Gastroesophageal sphincter (tissue), 4 donors: ENCODE measurements around the gene ARID1B. TPM values are rescaled to one million over a fixed set of nuclear protein-coding genes. Genes with fewer than 3 reads are reported as not detected.

ENCODE experiments used
- ATAC-seq: fragments of 150-250 bp; one replicate; pipeline ENCODE4 v1.9.1; 2016; ENCODE audit warnings: mild to moderate bottlenecking, moderate library complexity
- H3K27ac ChIP-seq, 4 donors: fragments of 200-600 bp; sonication (generic) in 3 of 4; 1 replicate in 3 of 4; 2 replicates in 1 of 4; pipeline ENCODE4 v1.5.1; 2016 to 2019
- H3K27me3 ChIP-seq: fragments of 200-600 bp; sonication (generic); one replicate; pipeline ENCODE4 v1.5.1; 2019
- H3K36me3 ChIP-seq, 2 donors: fragments of 200-600 bp; sonication (generic); one replicate each; pipeline ENCODE4 v1.5.1; 2019; ENCODE audit warnings: control low read depth in 1 of 2
- H3K4me1 ChIP-seq, 3 donors: fragments of 200-600 bp; sonication (generic); 1 replicate in 2 of 3; 2 replicates in 1 of 3; pipeline ENCODE4 v1.5.1; 2016 to 2019; ENCODE audit warnings: control low read depth in 2 of 3
- H3K4me3 ChIP-seq, 2 donors: fragments of 200-600 bp; sonication (generic); one replicate each; pipeline ENCODE4 v1.5.1; 2019; ENCODE audit warnings: mild to moderate bottlenecking in 1 of 2, moderate library complexity in 1 of 2
- H3K9me3 ChIP-seq, 3 donors: fragments of 200-600 bp; sonication (generic); one replicate each; pipeline ENCODE4 v1.5.1; 2017 to 2019; ENCODE audit warnings: control low read depth in 2 of 3
- EP300 ChIP-seq: sonication (generic); formaldehyde crosslinking; IDR thresholded peaks from one replicate; pipeline ENCODE4 v1.6.1; 2017; ENCODE audit warnings: antibody characterized with exemption, mild to moderate bottlenecking
- POLR2A ChIP-seq, 2 donors: fragments of 450-650 bp; IDR thresholded peaks; one replicate each; pipeline ENCODE4 v1.6.1; 2017; ENCODE audit warnings: antibody characterized with exemption in 2 of 2, mild to moderate bottlenecking in 2 of 2, moderate library complexity in 1 of 2
- POLR2AphosphoS5 ChIP-seq: sonication (generic); formaldehyde crosslinking; IDR thresholded peaks from one replicate; pipeline ENCODE4 v1.6.1; 2017; ENCODE audit warnings: antibody characterized with exemption
- WGBS, 2 donors: methylation state at CpG; one replicate each; pipeline ENCODE4 v1.1.5; 2018; ENCODE audit warnings: low coverage in 1 of 2; 5-methylcytosine and 5-hydroxymethylcytosine counted together
- total RNA-seq, 4 donors: library from RNA; depleted of rRNA; stranded (reverse); fragments of >200 nt; gene quantifications; one replicate each; pipeline ENCODE4 v1.1.0, GENCODE V29; 2016
- TF ChIP-seq, protein P1 (sequence below), 4 experiments: fragments of 200-600 bp in 2 of 4; fragments of 450-650 bp in 2 of 4; sonication (generic) in 1 of 4; IDR thresholded peaks; one replicate each; pipeline ENCODE4 v1.5.1; 2017 to 2019; ENCODE audit warnings: antibody characterized with exemption in 4 of 4, mild to moderate bottlenecking in 2 of 4, moderate library complexity in 2 of 4

ARID1B gene
- total RNA-seq, 4 donors from 2014 or later = 40.0 to 106 (median 79.7) TPM

DNA sequence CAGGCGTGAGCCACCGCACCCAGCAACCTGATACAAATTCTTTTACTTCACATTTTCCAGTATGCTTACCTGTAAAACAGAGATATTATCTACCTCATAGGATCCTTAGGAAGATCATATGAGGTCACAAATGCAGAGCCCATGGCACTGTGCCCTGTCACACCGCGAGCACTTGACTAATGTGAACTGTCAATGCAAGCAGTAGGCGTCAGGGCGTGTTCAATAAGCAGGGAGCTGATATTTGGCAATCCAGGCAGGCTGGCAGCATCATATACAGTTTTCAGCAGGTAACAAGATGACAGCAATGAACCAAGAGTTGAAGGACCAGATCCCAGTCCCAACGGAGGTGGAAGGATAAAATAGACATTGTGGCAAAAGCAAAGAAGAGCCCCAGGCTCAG is 14.6 kb upstream of the ARID1B start:
- Histone ChIP-seq H3K9me3 (no peaks in the 10 kb centered on the region), H3K4me1 (no peaks in the 10 kb centered on the region), H3K36me3 (no peaks in the 10 kb centered on the region), H3K4me3 (no peak overlapping the region), H3K27ac (no peak overlapping the region), H3K27me3 (no peaks in the 10 kb centered on the region)
- 71 to 91% methylated on average over 1 to 5 of the region's 7 CpGs for WGBS, 2 donors
- no peak for TF ChIP-seq EP300
- ATAC-seq = no peak

DNA sequence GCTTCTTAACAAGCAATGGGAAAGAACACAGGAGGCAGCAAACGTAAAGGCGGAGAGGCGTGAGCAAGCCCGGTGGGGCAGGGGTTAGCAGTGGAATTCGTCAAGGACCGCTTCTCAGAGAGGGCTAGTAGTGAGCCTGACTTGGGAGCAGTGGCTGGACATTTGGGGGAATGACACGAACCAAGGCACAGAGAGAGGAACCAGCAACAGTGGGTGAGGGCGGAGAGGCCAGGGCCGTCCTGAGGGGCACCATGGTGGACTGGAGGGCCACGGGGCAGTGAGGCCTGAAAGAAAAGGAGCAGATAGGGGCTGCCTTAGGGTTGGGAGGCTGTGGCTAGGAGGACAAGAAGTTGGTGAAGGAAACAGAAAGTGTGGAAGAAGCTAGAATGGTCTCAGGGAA is 12.1 kb upstream of the ARID1B start:
- Histone ChIP-seq H3K27me3 (no peaks in the 10 kb centered on the region), H3K9me3 (no peaks in the 10 kb centered on the region), H3K4me1 (no peaks in the 10 kb centered on the region), H3K4me3 (no peak overlapping the region), H3K36me3 (no peaks in the 10 kb centered on the region), H3K27ac (no peak overlapping the region)
- ATAC-seq = no peak
- no peak for TF ChIP-seq POLR2A (IDR thresholded peaks at IDR 0.05)
- TF ChIP-seq POLR2AphosphoS5 = no peak
- TF ChIP-seq EP300 = no peak
- TF ChIP-seq, protein P1, sequence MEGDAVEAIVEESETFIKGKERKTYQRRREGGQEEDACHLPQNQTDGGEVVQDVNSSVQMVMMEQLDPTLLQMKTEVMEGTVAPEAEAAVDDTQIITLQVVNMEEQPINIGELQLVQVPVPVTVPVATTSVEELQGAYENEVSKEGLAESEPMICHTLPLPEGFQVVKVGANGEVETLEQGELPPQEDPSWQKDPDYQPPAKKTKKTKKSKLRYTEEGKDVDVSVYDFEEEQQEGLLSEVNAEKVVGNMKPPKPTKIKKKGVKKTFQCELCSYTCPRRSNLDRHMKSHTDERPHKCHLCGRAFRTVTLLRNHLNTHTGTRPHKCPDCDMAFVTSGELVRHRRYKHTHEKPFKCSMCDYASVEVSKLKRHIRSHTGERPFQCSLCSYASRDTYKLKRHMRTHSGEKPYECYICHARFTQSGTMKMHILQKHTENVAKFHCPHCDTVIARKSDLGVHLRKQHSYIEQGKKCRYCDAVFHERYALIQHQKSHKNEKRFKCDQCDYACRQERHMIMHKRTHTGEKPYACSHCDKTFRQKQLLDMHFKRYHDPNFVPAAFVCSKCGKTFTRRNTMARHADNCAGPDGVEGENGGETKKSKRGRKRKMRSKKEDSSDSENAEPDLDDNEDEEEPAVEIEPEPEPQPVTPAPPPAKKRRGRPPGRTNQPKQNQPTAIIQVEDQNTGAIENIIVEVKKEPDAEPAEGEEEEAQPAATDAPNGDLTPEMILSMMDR (IDR thresholded peaks at IDR 0.05) = no peak
- WGBS, 2 donors = 93 to 96% methylated on average over 5 to 6 of the region's 10 CpGs

DNA sequence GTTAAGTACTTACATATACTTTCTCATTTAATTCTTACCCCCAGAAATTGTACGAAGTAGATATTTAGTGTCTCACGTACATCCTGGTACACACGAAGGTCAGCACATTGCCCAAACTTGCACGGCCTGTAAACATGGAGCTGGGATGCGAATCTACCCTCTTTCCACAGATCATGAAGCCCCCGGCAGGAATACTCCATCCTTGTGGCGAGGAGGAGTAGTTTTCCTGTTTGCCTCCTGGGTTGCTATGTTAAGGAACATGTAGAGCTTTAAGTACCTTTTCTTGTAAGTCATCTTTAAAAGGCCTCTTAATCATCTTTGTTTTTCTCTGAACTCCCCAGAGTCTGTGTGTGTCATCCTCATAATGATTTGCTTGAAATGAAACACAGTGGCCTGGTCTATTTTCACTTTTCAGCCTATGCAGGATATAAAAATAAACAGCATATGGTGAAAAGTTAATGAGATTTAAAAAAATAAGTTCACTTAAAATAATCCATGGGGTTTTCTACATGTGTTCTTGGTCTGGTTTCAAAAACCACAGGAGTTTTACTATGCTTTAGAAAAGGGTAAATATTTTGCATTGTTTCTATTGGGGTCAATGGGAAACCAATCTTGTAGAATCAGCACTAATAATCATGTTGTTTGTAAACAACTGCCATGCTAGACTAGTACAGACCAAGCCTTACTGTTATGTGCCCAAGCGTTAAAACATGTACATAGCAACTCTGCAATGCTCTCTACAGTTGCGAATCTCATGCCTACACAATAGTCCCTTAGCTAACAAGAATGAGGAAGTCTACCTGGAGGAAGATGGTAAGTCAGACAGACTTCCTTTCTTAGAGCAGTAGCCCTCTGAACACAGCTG is 9.3 kb upstream of the ARID1B start:
- Histone ChIP-seq H3K4me1 (no peaks in the 10 kb centered on the region), H3K9me3 (no peaks in the 10 kb centered on the region), H3K4me3 (no peak overlapping the region), H3K27ac (no peak overlapping the region), H3K27me3 (no peaks in the 10 kb centered on the region), H3K36me3 (no peaks in the 10 kb centered on the region)
- 91 to 97% methylated on average over 9 of the region's 9 CpGs for WGBS, 2 donors
- no peak for TF ChIP-seq POLR2AphosphoS5
- TF ChIP-seq, protein P1 (IDR thresholded peaks at IDR 0.05) = no peak
- no peak for TF ChIP-seq POLR2A (IDR thresholded peaks at IDR 0.05)
- TF ChIP-seq EP300 = no peak
- ATAC-seq = no peak

DNA sequence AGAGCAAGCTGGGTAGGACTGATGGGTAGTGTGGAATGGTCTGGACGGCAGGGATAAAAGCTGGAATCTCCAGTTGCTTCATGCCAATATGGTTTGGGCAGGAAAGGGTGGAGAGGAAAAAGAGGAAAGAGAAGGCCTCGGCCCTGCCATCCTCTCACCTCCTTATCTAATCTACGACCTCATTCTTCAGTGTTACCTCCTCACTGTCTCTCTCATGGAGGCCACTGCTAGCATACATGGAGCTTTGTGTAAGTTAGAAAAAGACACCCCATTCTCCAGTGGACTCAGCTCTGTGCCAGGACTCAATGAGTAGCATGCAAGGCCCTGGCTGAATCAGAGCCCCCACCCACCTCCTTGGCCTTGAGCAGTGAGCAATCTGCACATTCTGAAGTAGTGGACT is 6.1 kb upstream of the ARID1B start:
- no peaks in the 10 kb centered on the region for H3K9me3 ChIP-seq
- H3K27me3 ChIP-seq = no peaks in the 10 kb centered on the region
- no peak for ATAC-seq
- no peak overlapping the region for H3K4me3 ChIP-seq
- no peaks in the 10 kb centered on the region for H3K36me3 ChIP-seq
- no peak overlapping the region for H3K27ac ChIP-seq
- 64 to 65% methylated on average over 2 to 3 of the region's 3 CpGs for WGBS, 2 donors
- H3K4me1 ChIP-seq = peaks cover 0 to 23% (median 6%) of the 10 kb centered on the region in 3 donors
- TF ChIP-seq POLR2AphosphoS5 = no peak
- TF ChIP-seq EP300 = no peak
- TF ChIP-seq, protein P1 (IDR thresholded peaks at IDR 0.05) = no peak
- TF ChIP-seq POLR2A (IDR thresholded peaks at IDR 0.05) = no peak

DNA sequence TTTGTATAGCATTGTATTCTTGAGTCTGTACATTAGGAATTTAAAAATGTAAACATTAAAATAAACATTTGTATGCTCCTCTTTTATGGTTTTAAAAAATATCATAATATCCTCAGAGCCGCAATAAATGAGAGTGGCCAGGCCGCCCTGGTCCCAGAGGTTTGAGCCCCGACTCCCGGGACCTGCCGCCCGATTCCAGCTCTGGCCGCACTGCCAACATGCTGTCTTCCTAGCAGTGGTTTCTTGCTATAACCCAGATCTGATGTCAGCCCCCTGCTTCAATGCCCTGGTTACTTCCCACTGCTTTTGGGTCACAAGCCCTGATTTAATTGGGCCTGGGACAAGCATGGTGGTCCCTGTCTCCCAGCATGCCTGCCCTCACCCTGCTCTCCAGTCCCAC is 5.4 kb upstream of the ARID1B start:
- H3K4me3 ChIP-seq = no peak overlapping the region
- peaks cover 0 to 30% (median 6%) of the 10 kb centered on the region in 3 donors for H3K4me1 ChIP-seq
- H3K36me3 ChIP-seq = no peaks in the 10 kb centered on the region
- no peaks in the 10 kb centered on the region for H3K27me3 ChIP-seq
- TF ChIP-seq POLR2A (IDR thresholded peaks at IDR 0.05) = no peak
- TF ChIP-seq EP300 = no peak
- TF ChIP-seq POLR2AphosphoS5 = no peak
- TF ChIP-seq, protein P1 (IDR thresholded peaks at IDR 0.05) = no peak
- WGBS, 2 donors = 93 to 94% methylated on average over 5 to 7 of the region's 7 CpGs
- no peaks in the 10 kb centered on the region for H3K9me3 ChIP-seq
- H3K27ac ChIP-seq = no peak overlapping the region
- no peak for ATAC-seq
